Mammary epithelial cell (primary cell): Measurements from ENCODE around the gene XYLT1.

Experiments used
- CTCF ChIP-seq, 2 donors: IDR thresholded peaks in 1 of 2; conservative IDR thresholded peaks in 1 of 2; 2 replicates each; pipeline ENCODE4 v1.5.1; 2011 to 2012; ENCODE audit warnings: inconsistent platforms in 2 of 2, low read length in 2 of 2, mild to moderate bottlenecking in 2 of 2, control low read depth in 1 of 2, low read depth in 1 of 2; ENCODE audit not compliant: insufficient read depth in 1 of 2; ENCODE audit errors: extremely low read depth in 1 of 2
- EZH2 ChIP-seq: IDR thresholded peaks from 2 replicates; pipeline ENCODE4 v1.6.1; 2012; ENCODE audit warnings: low read length, inconsistent platforms, borderline replicate concordance

GRCh38 chr16:17316005-17316404 is 154.8 kb downstream of the XYLT1 start:
- TF ChIP-seq CTCF (conservative IDR thresholded peaks at IDR 0.05 in 1 of 2, IDR thresholded peaks at IDR 0.05 in 1 of 2; ENCODE audit: extremely low read depth in 1 of 2, insufficient read depth in 1 of 2, low read depth in 1 of 2, low read length in 2 of 2): no peak
- TF ChIP-seq EZH2: no peak
